Inferior parietal cortex (tissue), 1 donor: ENCODE data around the gene NHERF1.

ENCODE experiments used
- DNase-seq: peaks from one replicate; pipeline ENCODE4 v3.0.0-alpha.2; 2016; ENCODE audit errors: extremely low spot score

NHERF1 gene

GRCh38 chr17:74768069-74768762 lies 19.8 kb downstream of the NHERF1 start:
- no peak for DNase-seq

GRCh38 chr17:74768763-74769114 lies 20.3 kb downstream of the NHERF1 start:
- no peak for DNase-seq

GRCh38 chr17:74769266-74769855 lies 20.9 kb downstream of the NHERF1 start:
- no peak for DNase-seq

GRCh38 chr17:74769856-74770497 lies 21.5 kb downstream of the NHERF1 start:
- DNase-seq = no peak

GRCh38 chr17:74770498-74771318 lies 22.3 kb downstream of the NHERF1 start:
- no peak for DNase-seq

GRCh38 chr17:74771319-74771914 lies 23.0 kb downstream of the NHERF1 start:
- DNase-seq = no peak

- no peak for DNase-seq
Measured at GRCh38 chr17:74772053-74772452, 23.6 kb downstream of the NHERF1 start.

GRCh38 chr17:74773414-74773813 lies 25.0 kb downstream of the NHERF1 start:
- DNase-seq = no peak

- DNase-seq = no peak
Measured at GRCh38 chr17:74773871-74774286, 25.5 kb downstream of the NHERF1 start.

- DNase-seq = no peak
Measured at GRCh38 chr17:74775409-74776043, 27.1 kb downstream of the NHERF1 start.

GRCh38 chr17:74776044-74776962 lies 27.9 kb downstream of the NHERF1 start, which contains the start of gene NAT9:
Gene NAT9, minus strand, starts transcription at chr17:74776345. Its CDS starts 647 bp downstream, at chr17:74775698.
- DNase-seq = peak; percentile 93

GRCh38 chr17:74776990-74777389 lies 28.6 kb downstream of the NHERF1 start:
- DNase-seq = no peak

- no peak for DNase-seq
Measured at GRCh38 chr17:74777901-74778515, 29.6 kb downstream of the NHERF1 start.

- DNase-seq = no peak
Measured at GRCh38 chr17:74778960-74779359, 30.5 kb downstream of the NHERF1 start.

- no peak for DNase-seq
Measured at GRCh38 chr17:74779501-74779900, 31.1 kb downstream of the NHERF1 start.

- DNase-seq = no peak
Measured at GRCh38 chr17:74779948-74780400, 31.5 kb downstream of the NHERF1 start.

GRCh38 chr17:74780443-74781238 lies 32.2 kb downstream of the NHERF1 start:
- no peak for DNase-seq

GRCh38 chr17:74782571-74782970 lies 34.1 kb downstream of the NHERF1 start:
- DNase-seq = no peak
